ENCODE data around the gene LDHD. TPM values are rescaled to one million over a fixed set of nuclear protein-coding genes. Genes with fewer than 3 reads are reported as not detected.

Gene LDHD
- polyA plus RNA-seq (2011; rRNA removed) (0.60 and 0.71 TPM in 2 replicates), polyA minus RNA-seq (2011; rRNA and poly(A)+ RNA removed) (0.31 and 0.71 TPM in 2 replicates)

DNA sequence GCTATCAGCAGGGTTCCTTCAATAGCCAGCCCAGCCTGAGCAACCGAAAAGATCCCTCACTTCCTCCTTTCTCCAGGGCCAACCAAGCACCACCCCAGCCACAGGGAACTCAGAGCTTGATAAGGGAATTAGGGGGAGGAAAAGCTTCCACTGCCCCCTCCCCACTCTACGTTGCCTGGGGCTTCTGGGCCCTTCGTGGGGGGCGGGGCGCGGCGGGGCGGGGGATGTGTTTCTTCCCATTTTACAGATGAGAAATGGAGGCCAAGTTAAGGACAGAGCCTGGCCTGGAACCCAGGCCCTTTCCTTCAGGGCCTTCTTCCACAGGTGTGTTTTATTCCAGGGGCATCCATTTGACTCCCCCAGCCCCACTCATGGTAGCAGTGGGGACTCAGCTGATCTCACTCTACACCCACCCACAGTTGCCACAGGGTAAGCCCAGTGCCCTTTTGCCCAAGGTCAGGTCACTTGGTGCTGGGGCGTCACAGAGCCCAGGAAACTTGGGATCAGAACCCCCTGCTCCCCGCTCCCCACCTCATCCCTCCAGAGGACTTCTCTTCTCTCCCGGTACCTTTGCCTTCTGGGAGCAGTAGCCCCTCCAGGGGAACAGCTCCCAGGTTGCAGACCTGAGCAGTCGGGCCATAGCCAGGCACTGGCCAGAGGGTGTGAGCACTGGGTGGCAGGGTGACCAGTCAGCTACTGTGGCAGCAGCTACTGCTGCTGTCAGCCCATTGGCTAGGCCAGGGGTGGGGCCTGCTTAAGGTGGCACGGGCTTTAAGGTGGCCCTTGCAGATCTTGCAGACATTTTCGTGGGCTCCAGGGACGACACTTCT, at the start of gene LDHD:
Gene LDHD (minus strand): TSS at position 700 of the 830 bp plus-strand sequence. CDS start 60 bp downstream, at position 640.
- peak within 1 kb of the TSS; percentile 27 for H3K4me3 ChIP-seq (ENCODE audit: low read depth, low read length)
- H3K27me3 ChIP-seq (ENCODE audit: control insufficient read depth, insufficient read depth, low read length) = no peaks in the 10 kb centered on the region
- POLR2A ChIA-PET = interaction anchor here (0.5 kb wide), 1 partner anchor 14 kb away, joined by 4 read pairs; no protein-coding TSS in a partner anchor
- no peaks in the 10 kb centered on the region for H3K36me3 ChIP-seq (ENCODE audit: control insufficient read depth, insufficient read depth, low read length)
- TF ChIP-seq, protein P1, sequence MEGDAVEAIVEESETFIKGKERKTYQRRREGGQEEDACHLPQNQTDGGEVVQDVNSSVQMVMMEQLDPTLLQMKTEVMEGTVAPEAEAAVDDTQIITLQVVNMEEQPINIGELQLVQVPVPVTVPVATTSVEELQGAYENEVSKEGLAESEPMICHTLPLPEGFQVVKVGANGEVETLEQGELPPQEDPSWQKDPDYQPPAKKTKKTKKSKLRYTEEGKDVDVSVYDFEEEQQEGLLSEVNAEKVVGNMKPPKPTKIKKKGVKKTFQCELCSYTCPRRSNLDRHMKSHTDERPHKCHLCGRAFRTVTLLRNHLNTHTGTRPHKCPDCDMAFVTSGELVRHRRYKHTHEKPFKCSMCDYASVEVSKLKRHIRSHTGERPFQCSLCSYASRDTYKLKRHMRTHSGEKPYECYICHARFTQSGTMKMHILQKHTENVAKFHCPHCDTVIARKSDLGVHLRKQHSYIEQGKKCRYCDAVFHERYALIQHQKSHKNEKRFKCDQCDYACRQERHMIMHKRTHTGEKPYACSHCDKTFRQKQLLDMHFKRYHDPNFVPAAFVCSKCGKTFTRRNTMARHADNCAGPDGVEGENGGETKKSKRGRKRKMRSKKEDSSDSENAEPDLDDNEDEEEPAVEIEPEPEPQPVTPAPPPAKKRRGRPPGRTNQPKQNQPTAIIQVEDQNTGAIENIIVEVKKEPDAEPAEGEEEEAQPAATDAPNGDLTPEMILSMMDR (IDR thresholded peaks at IDR 0.05; ENCODE audit: insufficient read depth, low read depth, low read length) = no peak
- CTCF ChIA-PET = interaction anchor here (0.6 to 1.2 kb wide), 2 partner anchors 30 to 362 kb away, joined by 3 read pairs; no protein-coding TSS in a partner anchor
- no peak for DNase-seq (ENCODE audit: low read depth)

- no peak for DNase-seq (ENCODE audit: low read depth)
- ChIA-PET POLR2A (no interaction called here), CTCF (interaction anchor here (0.6 kb wide), 1 partner anchor 59 kb away, joined by 7 read pairs; no protein-coding TSS in a partner anchor)
- TF ChIP-seq, protein P1 (IDR thresholded peaks at IDR 0.05; ENCODE audit: insufficient read depth, low read depth, low read length) = no peak
- no peaks in the 10 kb centered on the region for H3K27me3 ChIP-seq (ENCODE audit: control insufficient read depth, insufficient read depth, low read length)
- peaks cover 5% of the 10 kb centered on the region for H3K36me3 ChIP-seq (ENCODE audit: control insufficient read depth, insufficient read depth, low read length)
- H3K4me3 ChIP-seq (ENCODE audit: low read depth, low read length) = no peak overlapping the region
Observed at GRCh38 chr16:75160386-75160785, 43.8 kb upstream of the LDHD start.

- ChIA-PET POLR2A (no interaction called here), CTCF (no interaction called here)
- no peak for DNase-seq (ENCODE audit: low read depth)
Observed at GRCh38 chr16:75152635-75153034, 36.1 kb upstream of the LDHD start.

DNA sequence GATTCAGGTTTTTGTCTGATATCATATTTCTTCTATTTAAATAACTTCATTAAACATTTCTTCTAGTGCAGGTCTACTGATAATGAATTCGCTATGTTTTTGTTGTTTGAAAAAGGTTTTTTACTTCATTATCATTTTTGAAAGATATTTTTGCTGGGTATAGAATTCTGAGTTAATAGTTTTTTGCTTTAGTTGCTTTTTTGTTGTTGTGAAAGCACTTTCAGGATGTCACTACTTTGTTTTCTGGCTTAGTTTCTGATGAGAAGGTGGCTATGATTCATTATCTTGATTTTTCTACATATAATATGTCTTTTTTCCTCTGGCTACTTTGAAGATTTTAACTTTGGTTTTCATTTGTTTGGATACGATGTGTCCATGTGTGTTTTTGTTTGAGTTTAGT, 35.2 kb upstream of the LDHD start:
- Histone ChIP-seq H3K27me3 (ENCODE audit: control insufficient read depth, insufficient read depth, low read length) (no peaks in the 10 kb centered on the region), H3K4me3 (ENCODE audit: low read depth, low read length) (no peak overlapping the region), H3K36me3 (ENCODE audit: control insufficient read depth, insufficient read depth, low read length) (peaks cover 1% of the 10 kb centered on the region; the same call in 1 of the 2 replicates)
- DNase-seq (ENCODE audit: low read depth) = no peak
- CTCF ChIA-PET = no interaction called here
- POLR2A ChIA-PET = no interaction called here
- TF ChIP-seq, protein P1 (IDR thresholded peaks at IDR 0.05; ENCODE audit: insufficient read depth, low read depth, low read length) = no peak

More at GRCh38 chr16:75152635-75153034, 36.1 kb upstream of the LDHD start:
- no peak overlapping the region for H3K4me3 ChIP-seq (ENCODE audit: low read depth, low read length)
- no peaks in the 10 kb centered on the region for H3K27me3 ChIP-seq (ENCODE audit: control insufficient read depth, insufficient read depth, low read length)
- TF ChIP-seq, protein P1 (IDR thresholded peaks at IDR 0.05; ENCODE audit: insufficient read depth, low read depth, low read length) = no peak
- H3K36me3 ChIP-seq (ENCODE audit: control insufficient read depth, insufficient read depth, low read length) = peaks cover 1% of the 10 kb centered on the region; the same call in 1 of the 2 replicates

All from BJ (cell line).